A549 (cell line): ENCODE data around the gene C5AR2. TPM values are rescaled to one million over a fixed set of nuclear protein-coding genes. Genes with fewer than 3 reads are reported as not detected.
"Not testable (repeated sequence)": the region's sequence is repeated elsewhere in the genome, so short reads cannot be mapped to it uniquely, and the experiment has no call there.

Source experiments
- ATAC-seq, 2 experiments: fragments of 200-7000 bp in 1 of 2; fragments of >200 bp in 1 of 2; cut with Nextera tagmentation in 1 of 2; cut with Tn5 transposase in 1 of 2; 3 replicates each; pipeline versions ENCODE4 v1.8.0 to v1.9.1; 2018 to 2020; ENCODE audit warnings: mild to moderate bottlenecking in 1 of 2, moderate library complexity in 1 of 2
- CTCF ChIA-PET: fragments of 300-600 bp; sonication (Branson Sonifier 250); formaldehyde crosslinking; extraction: SDS; loops from one replicate; lab custom pipeline; 2021; ENCODE audit warnings: antibody characterized with exemption, inconsistent platforms; lab: Yijun Ruan, JAX
- POLR2A ChIA-PET: fragments of 350-600 bp; formaldehyde crosslinking; extraction: SDS; loops from one replicate; lab custom pipeline; 2021; ENCODE audit warnings: antibody characterized with exemption, inconsistent platforms; lab: Yijun Ruan, JAX
- DNase-seq, 2 experiments: peaks; one replicate each; pipeline versions ENCODE4 v3.0.0 to v3.0.0-alpha.2; 2011 to 2016; ENCODE audit warnings: low read depth in 1 of 2, low spot score in 1 of 2
- FAIRE-seq: peaks from 2 replicates; lab custom pipeline; 2011; peaks lifted over from hg19 to GRCh38; lab: Jason Lieb, UNC
- H3K27ac ChIP-seq, 2 experiments: fragments of >200 bp; sonication (Bioruptor Twin); formaldehyde crosslinking; 3 replicates each; pipeline ENCODE4 v1.5.1; 2016 to 2017
- H3K4me1 ChIP-seq: fragments of >200 bp; sonication (Bioruptor Twin); formaldehyde crosslinking; 3 replicates; pipeline ENCODE4 v1.6.1; 2016
- H3K4me2 ChIP-seq: fragments of >200 bp; sonication (Bioruptor Twin); formaldehyde crosslinking; 3 replicates; pipeline ENCODE4 v1.6.1; 2016
- H3K4me3 ChIP-seq: fragments of >200 bp; sonication (Bioruptor Twin); formaldehyde crosslinking; 3 replicates; pipeline ENCODE4 v1.5.1; 2016
- H3K9me3 ChIP-seq: fragments of >200 bp; sonication (Bioruptor Twin); formaldehyde crosslinking; 3 replicates; pipeline ENCODE4 v1.6.1; 2016
- BHLHE40 ChIP-seq: IDR thresholded peaks from 2 replicates; pipeline ENCODE4 v1.6.1; 2012; ENCODE audit warnings: low read depth, low read length, inconsistent platforms
- CBX8 ChIP-seq: fragments of 200-600 bp; sonication (generic); IDR thresholded peaks from 2 replicates; pipeline ENCODE4 v1.6.1; 2016
- EP300 ChIP-seq, 2 experiments: fragments of >200 bp; sonication (Bioruptor Twin); formaldehyde crosslinking; IDR thresholded peaks; 2 replicates in 1 of 2; 3 replicates in 1 of 2; pipeline ENCODE4 v1.6.1; 2016 to 2017
- HDAC2 ChIP-seq: fragments of 200-600 bp; sonication (generic); IDR thresholded peaks from 2 replicates; pipeline ENCODE4 v1.6.1; 2016
- HOXA7 ChIP-seq: fragments of 250-450 bp; sonication (Bioruptor Pico); IDR thresholded peaks from 2 replicates; pipeline ENCODE4 v1.5.0; 2020; ENCODE audit warnings: mild to moderate bottlenecking, moderate library complexity
- KDM1A ChIP-seq: fragments of 200-600 bp; sonication (generic); IDR thresholded peaks from 2 replicates; pipeline ENCODE4 v1.6.1; 2016; ENCODE audit warnings: low read depth, mild to moderate bottlenecking
- POLR2A ChIP-seq: IDR thresholded peaks from 2 replicates; pipeline ENCODE4 v1.6.1; 2012; ENCODE audit warnings: mild to moderate bottlenecking, low read length
- POLR2AphosphoS2 ChIP-seq: conservative IDR thresholded peaks from 2 replicates; pipeline ENCODE4 v1.6.1; 2012; ENCODE audit warnings: low read length, improper control_type of control experiment, inconsistent platforms
- RAD21 ChIP-seq, 2 experiments: fragments of >200 bp in 1 of 2; sonication (Bioruptor Twin) in 1 of 2; formaldehyde crosslinking in 1 of 2; IDR thresholded peaks in 1 of 2; conservative IDR thresholded peaks in 1 of 2; 2 replicates in 1 of 2; 3 replicates in 1 of 2; pipeline ENCODE4 v1.6.1; 2012 to 2018; ENCODE audit warnings: inconsistent platforms in 1 of 2
- SMC3 ChIP-seq: fragments of >200 bp; sonication (Bioruptor Twin); formaldehyde crosslinking; IDR thresholded peaks from 3 replicates; pipeline ENCODE4 v1.6.1; 2018; ENCODE audit warnings: inconsistent platforms
- ZSCAN20 ChIP-seq: fragments of 250-450 bp; sonication (Bioruptor Pico); IDR thresholded peaks from 2 replicates; pipeline ENCODE4 v1.8.0; 2022; ENCODE audit warnings: mild to moderate bottlenecking, moderate library complexity
- WGBS: methylation state at CpG from one replicate; pipeline ENCODE4 v1.1.6; 2017; ENCODE audit errors: missing lambda C conversion rate; 5-methylcytosine and 5-hydroxymethylcytosine counted together
- polyA plus RNA-seq, 4 experiments: library from polyadenylated mRNA; depleted of rRNA in 3 of 4; stranded (reverse); fragments of >200 nt; fragmentation: RNase III in 1 of 4; extraction: RNeasy Plus Mini Kit Qiagen cat#74134 plus additional on column Dnase treatment in 1 of 4; gene quantifications; 2 replicates in 3 of 4; 3 replicates in 1 of 4; pipeline ENCODE4 v1.2.3, GENCODE V29; 2011 to 2017
- TF ChIP-seq, protein P1 (sequence below): fragments of >200 bp; sonication (Bioruptor Twin); formaldehyde crosslinking; IDR thresholded peaks from 3 replicates; pipeline ENCODE4 v1.5.1; 2016
- TF ChIP-seq, protein P2 (sequence below): IDR thresholded peaks from 2 replicates; pipeline ENCODE4 v1.6.1; 2012; ENCODE audit warnings: low read depth, borderline replicate concordance
- TF ChIP-seq, protein P3 (sequence below): fragments of 450-650 bp; IDR thresholded peaks from 2 replicates; pipeline ENCODE4 v1.6.1; 2014; ENCODE audit warnings: antibody characterized with exemption
- TF ChIP-seq, protein P4 (sequence below): fragments of >200 bp; sonication (Bioruptor Twin); formaldehyde crosslinking; IDR thresholded peaks from 2 replicates; pipeline ENCODE4 v1.6.1; 2016

The C5AR2 gene
- polyA plus RNA-seq, 2 of the 4 experiments (the other 2 are of a cell fraction): 0.25 to 0.28 TPM

GRCh38 chr19:47296036-47296435 is 35.9 kb upstream of the C5AR2 start:
- peak overlapping the region; percentile 44 to 59; a peak in 4 of 6 replicates for H3K27ac ChIP-seq
- CTCF ChIA-PET: interaction anchor here (0.6 to 14.7 kb wide), 45 partner anchors 8 to 486 kb away, joined by 3 to 198 read pairs (median 5); partner anchors contain the start of genes C5AR1, DHX34 and INAFM1
- FAIRE-seq: peak; percentile 65
- POLR2A ChIA-PET: no interaction called here
- H3K9me3 ChIP-seq: no peaks in the 10 kb centered on the region
- peaks cover 5% of the 10 kb centered on the region; the same call in 1 of the 3 replicates for H3K4me1 ChIP-seq
- ATAC-seq: peak; percentile 95 to 99
- TF ChIP-seq POLR2A: no peak
- TF ChIP-seq, protein P1, sequence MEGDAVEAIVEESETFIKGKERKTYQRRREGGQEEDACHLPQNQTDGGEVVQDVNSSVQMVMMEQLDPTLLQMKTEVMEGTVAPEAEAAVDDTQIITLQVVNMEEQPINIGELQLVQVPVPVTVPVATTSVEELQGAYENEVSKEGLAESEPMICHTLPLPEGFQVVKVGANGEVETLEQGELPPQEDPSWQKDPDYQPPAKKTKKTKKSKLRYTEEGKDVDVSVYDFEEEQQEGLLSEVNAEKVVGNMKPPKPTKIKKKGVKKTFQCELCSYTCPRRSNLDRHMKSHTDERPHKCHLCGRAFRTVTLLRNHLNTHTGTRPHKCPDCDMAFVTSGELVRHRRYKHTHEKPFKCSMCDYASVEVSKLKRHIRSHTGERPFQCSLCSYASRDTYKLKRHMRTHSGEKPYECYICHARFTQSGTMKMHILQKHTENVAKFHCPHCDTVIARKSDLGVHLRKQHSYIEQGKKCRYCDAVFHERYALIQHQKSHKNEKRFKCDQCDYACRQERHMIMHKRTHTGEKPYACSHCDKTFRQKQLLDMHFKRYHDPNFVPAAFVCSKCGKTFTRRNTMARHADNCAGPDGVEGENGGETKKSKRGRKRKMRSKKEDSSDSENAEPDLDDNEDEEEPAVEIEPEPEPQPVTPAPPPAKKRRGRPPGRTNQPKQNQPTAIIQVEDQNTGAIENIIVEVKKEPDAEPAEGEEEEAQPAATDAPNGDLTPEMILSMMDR: peak; percentile 98
- TF ChIP-seq HOXA7 (CRISPR knock-in tag): no peak
- TF ChIP-seq RAD21 (conservative IDR thresholded peaks at IDR 0.05 in 1 of 2, IDR thresholded peaks at IDR 0.05 in 1 of 2): peak; percentile 97 to 99
- TF ChIP-seq SMC3: peak; percentile 96
- no peak for TF ChIP-seq ZSCAN20 (CRISPR knock-in tag)
- TF ChIP-seq, protein P2, sequence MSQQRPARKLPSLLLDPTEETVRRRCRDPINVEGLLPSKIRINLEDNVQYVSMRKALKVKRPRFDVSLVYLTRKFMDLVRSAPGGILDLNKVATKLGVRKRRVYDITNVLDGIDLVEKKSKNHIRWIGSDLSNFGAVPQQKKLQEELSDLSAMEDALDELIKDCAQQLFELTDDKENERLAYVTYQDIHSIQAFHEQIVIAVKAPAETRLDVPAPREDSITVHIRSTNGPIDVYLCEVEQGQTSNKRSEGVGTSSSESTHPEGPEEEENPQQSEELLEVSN: no peak
- TF ChIP-seq CBX8: no peak
- TF ChIP-seq BHLHE40: no peak
- WGBS: 12% methylated on average over 12 of the region's 12 CpGs
- no peak overlapping the region for H3K4me2 ChIP-seq
- peak; percentile 88 for DNase-seq
- no peak overlapping the region for H3K4me3 ChIP-seq

GRCh38 chr19:47300867-47301266 is 31.1 kb upstream of the C5AR2 start:
- ATAC-seq, POLR2A ChIA-PET, DNase-seq, FAIRE-seq, H3K4me1 ChIP-seq, H3K4me3 ChIP-seq, H3K9me3 ChIP-seq, H3K4me2 ChIP-seq: not testable (repeated sequence)
- 0 out of 6 replicates have a peak overlapping the region, but pooled peaks of 1 of the 2 experiments have one; percentile 8 for H3K27ac ChIP-seq
- CTCF ChIA-PET: interaction anchor here (0.9 to 14.7 kb wide), 7 partner anchors 8 to 397 kb away, joined by 3 to 198 read pairs (median 4); partner anchors contain the start of genes C5AR1, DHX34 and INAFM1
- WGBS: 89% methylated on average over 14 of the region's 14 CpGs

DNA sequence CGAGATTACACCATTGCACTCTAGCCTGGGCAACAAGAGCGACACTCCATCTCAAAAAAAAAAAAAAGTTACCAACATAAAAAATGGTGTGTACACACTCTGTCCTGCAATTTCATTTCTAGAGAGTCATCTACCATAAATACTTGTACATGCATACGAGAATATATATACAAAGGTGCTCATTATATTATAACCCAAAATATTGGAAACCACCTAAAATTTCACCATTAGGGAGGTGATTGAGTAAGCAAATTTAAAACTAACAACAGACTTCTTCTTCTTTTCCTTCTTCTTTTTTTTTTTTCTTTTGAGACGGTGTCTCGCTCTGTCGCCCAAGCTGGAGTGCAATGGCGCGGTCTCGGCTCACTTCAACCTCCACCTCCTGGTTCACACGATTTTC is 29.7 kb upstream of the C5AR2 start:
- H3K4me1 ChIP-seq: peaks cover 12% of the 10 kb centered on the region
- H3K9me3 ChIP-seq: no peaks in the 10 kb centered on the region
- ChIA-PET POLR2A (no interaction called here), CTCF (interaction anchor here (0.8 to 12.7 kb wide), 7 partner anchors 10 to 134 kb away, joined by 3 to 160 read pairs (median 39); partner anchors contain the start of genes DHX34 and INAFM1)
- FAIRE-seq: no peak
- no peak overlapping the region for H3K4me3 ChIP-seq
- WGBS: 89% methylated on average over 10 of the region's 10 CpGs
- H3K4me2 ChIP-seq: no peak overlapping the region
- no peak for ATAC-seq
- TF ChIP-seq KDM1A: no peak
- TF ChIP-seq HDAC2: no peak
- no peak overlapping the region for H3K27ac ChIP-seq
- DNase-seq: no peak

DNA sequence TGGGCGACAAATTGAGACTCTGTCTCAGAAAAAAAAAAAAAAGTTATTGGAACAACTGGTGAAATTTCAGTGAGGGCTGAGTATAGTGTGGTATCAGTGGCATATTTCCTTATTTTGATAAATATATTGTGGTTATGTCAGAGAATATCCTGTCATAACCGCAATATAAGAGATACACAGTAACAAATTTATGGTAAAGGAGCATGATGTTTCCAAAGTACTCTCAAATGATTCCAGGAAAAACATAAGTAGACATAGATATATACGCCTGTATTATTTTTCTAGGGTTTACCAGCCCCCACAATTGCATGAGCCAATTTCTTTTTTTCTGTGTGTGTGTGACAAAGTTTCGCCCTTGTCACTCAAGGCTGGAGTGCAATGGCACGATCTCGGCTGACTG is 28.0 kb upstream of the C5AR2 start:
- Histone ChIP-seq H3K4me2 (no peak overlapping the region), H3K9me3 (no peaks in the 10 kb centered on the region), H3K27ac (no peak overlapping the region; a peak in 1 of 6 replicates), H3K4me3 (no peak overlapping the region), H3K4me1 (peaks cover 15% of the 10 kb centered on the region)
- FAIRE-seq (no peak), DNase-seq (no peak), ATAC-seq (no peak)
- POLR2A ChIA-PET: no interaction called here
- WGBS: 94% methylated on average over 6 of the region's 6 CpGs
- no peak for TF ChIP-seq KDM1A
- TF ChIP-seq EP300 (IDR thresholded peaks at IDR 0.05): no peak
- TF ChIP-seq POLR2AphosphoS2: no peak
- TF ChIP-seq, protein P3, sequence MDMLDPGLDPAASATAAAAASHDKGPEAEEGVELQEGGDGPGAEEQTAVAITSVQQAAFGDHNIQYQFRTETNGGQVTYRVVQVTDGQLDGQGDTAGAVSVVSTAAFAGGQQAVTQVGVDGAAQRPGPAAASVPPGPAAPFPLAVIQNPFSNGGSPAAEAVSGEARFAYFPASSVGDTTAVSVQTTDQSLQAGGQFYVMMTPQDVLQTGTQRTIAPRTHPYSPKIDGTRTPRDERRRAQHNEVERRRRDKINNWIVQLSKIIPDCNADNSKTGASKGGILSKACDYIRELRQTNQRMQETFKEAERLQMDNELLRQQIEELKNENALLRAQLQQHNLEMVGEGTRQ: no peak
- no peak for TF ChIP-seq HOXA7 (CRISPR knock-in tag)
- no peak for TF ChIP-seq HDAC2
- TF ChIP-seq, protein P4, sequence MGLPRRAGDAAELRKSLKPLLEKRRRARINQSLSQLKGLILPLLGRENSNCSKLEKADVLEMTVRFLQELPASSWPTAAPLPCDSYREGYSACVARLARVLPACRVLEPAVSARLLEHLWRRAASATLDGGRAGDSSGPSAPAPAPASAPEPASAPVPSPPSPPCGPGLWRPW: no peak
- no peak for TF ChIP-seq SMC3
- CTCF ChIA-PET: interaction anchor here (0.7 to 7.9 kb wide), 17 partner anchors 11 to 390 kb away, joined by 3 to 128 read pairs (median 8); partner anchors contain the start of gene DHX34
